ENCODE data around the gene ABCA2.

- TF ChIP-seq CTCF (IDR thresholded peaks at IDR 0.05; ENCODE audit: insufficient read depth, low read length, poor library complexity, severe bottlenecking) (no peak), EZH2phosphoT487 (conservative IDR thresholded peaks at IDR 0.05; ENCODE audit: low read length) (no peak)
Measured at GRCh38 chr9:137069508-137070091, 41.6 kb upstream of the ABCA2 start.
